ENCODE results near the gene FRMPD3.

DNA sequence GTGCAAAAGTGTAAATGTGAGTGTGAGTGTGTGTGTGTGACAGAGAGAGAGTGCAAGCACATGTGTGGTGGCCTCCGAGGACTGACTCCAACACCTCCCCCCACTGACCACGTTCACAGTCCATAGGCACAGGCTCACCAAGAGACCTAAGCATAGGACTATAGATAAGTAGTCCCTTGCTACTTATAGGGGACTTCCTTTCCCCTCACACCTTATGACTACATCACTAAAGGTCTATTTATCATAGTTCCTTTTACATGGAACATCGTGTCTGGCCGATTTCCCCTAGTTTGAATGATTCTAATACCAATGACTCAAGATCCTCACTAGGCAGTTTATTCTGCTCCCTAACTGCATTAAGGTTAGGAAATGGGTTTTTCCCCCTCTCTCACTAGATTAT is 17.8 kb downstream of the FRMPD3 start:
- TF ChIP-seq, protein P1, sequence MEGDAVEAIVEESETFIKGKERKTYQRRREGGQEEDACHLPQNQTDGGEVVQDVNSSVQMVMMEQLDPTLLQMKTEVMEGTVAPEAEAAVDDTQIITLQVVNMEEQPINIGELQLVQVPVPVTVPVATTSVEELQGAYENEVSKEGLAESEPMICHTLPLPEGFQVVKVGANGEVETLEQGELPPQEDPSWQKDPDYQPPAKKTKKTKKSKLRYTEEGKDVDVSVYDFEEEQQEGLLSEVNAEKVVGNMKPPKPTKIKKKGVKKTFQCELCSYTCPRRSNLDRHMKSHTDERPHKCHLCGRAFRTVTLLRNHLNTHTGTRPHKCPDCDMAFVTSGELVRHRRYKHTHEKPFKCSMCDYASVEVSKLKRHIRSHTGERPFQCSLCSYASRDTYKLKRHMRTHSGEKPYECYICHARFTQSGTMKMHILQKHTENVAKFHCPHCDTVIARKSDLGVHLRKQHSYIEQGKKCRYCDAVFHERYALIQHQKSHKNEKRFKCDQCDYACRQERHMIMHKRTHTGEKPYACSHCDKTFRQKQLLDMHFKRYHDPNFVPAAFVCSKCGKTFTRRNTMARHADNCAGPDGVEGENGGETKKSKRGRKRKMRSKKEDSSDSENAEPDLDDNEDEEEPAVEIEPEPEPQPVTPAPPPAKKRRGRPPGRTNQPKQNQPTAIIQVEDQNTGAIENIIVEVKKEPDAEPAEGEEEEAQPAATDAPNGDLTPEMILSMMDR (IDR thresholded peaks at IDR 0.05), result no peak
- no peak for TF ChIP-seq ZFX (IDR thresholded peaks at IDR 0.05; ENCODE audit: borderline replicate concordance)
